Heart left ventricle (tissue), 16 donors: ENCODE data around the gene TXNRD2. TPM values are rescaled to one million over a fixed set of nuclear protein-coding genes. Genes with fewer than 3 reads are reported as not detected.

Experiments used
- ATAC-seq, 4 donors: fragments of 200-7000 bp; cut with Tn5 transposase; one replicate each; pipeline ENCODE4 v1.9.1; 2020 to 2022; ENCODE audit warnings: moderate library complexity in 4 of 4, mild to moderate bottlenecking in 3 of 4, moderate number of reproducible peaks in 1 of 4
- DNase-seq, 5 donors: peaks; one replicate each; pipeline ENCODE4 v3.0.0-alpha.2; 2020
- H3K27ac ChIP-seq, 12 donors: fragments of 200-600 bp; sonication (generic) in 4 of 12; one replicate each; pipeline versions ENCODE4 v1.5.0 to v1.8.0; 2016 to 2022; ENCODE audit warnings: mild to moderate bottlenecking in 2 of 12
- H3K27me3 ChIP-seq, 9 donors: fragments of 200-600 bp; sonication (generic) in 2 of 9; one replicate each; pipeline versions ENCODE4 v1.5.1 to v1.8.0; 2016 to 2022; ENCODE audit warnings: mild to moderate bottlenecking in 3 of 9
- H3K36me3 ChIP-seq, 9 donors: fragments of 200-600 bp; sonication (generic) in 2 of 9; one replicate each; pipeline versions ENCODE4 v1.5.0 to v1.8.0; 2018 to 2022; ENCODE audit warnings: mild to moderate bottlenecking in 2 of 9
- H3K4me1 ChIP-seq, 12 donors: fragments of 200-600 bp; sonication (generic) in 4 of 12; one replicate each; pipeline versions ENCODE4 v1.5.0 to v1.8.0; 2016 to 2022; ENCODE audit warnings: mild to moderate bottlenecking in 3 of 12
- H3K4me3 ChIP-seq, 12 donors: fragments of 200-600 bp; sonication (generic) in 4 of 12; one replicate each; pipeline versions ENCODE4 v1.5.0 to v1.8.0; 2017 to 2022; ENCODE audit warnings: mild to moderate bottlenecking in 9 of 12, moderate library complexity in 4 of 12
- H3K9me3 ChIP-seq, 12 donors: fragments of 200-600 bp; sonication (generic) in 4 of 12; one replicate each; pipeline versions ENCODE4 v1.5.0 to v1.8.0; 2016 to 2022; ENCODE audit warnings: mild to moderate bottlenecking in 1 of 12
- POLR2A ChIP-seq, 2 donors: fragments of 450-650 bp; IDR thresholded peaks; one replicate each; pipeline ENCODE4 v1.6.1; 2017; ENCODE audit warnings: antibody characterized with exemption in 2 of 2, mild to moderate bottlenecking in 2 of 2, moderate library complexity in 2 of 2
- WGBS, 4 donors: extraction: QIAGEN DNeasy Blood & Tissue Kit in 2 of 4; methylation state at CpG; one replicate each; pipeline versions ENCODE4 v1.1.5 to v1.1.7; 2013 to 2018; 5-methylcytosine and 5-hydroxymethylcytosine counted together
- intact Hi-C, 10 donors: fragments of 100-400 bp; cut with DNase I; formaldehyde crosslinking; loops; one replicate each; pipeline versions ENCODE4 v1.11.1 to v1.14.2; 2022
- polyA plus RNA-seq, 2 donors: library from polyadenylated mRNA; stranded (reverse); fragments of 200-250 nt; gene quantifications; one replicate each; pipeline ENCODE4 v1.2.3, GENCODE V29; 2013
- total RNA-seq, 9 donors: library from RNA; depleted of rRNA in 2 of 9; stranded (reverse); fragments of >200 nt in 2 of 9; fragmentation: NEBNext Ultra II Directional in 3 of 9; extraction: Animal tissue kit (Norgen Biotek cat#: 25700) in 3 of 9; gene quantifications; one replicate each; pipeline versions ENCODE4 v1.1.0 to v1.2.4, GENCODE V29; 2016 to 2023
- TF ChIP-seq, protein P1 (sequence below), 12 donors: fragments of 200-600 bp; sonication (generic) in 4 of 12; IDR thresholded peaks; one replicate each; pipeline versions ENCODE4 v1.5.0 to v1.8.0; 2018 to 2022; ENCODE audit warnings: antibody characterized with exemption in 12 of 12, mild to moderate bottlenecking in 5 of 12
- donor health status: ischemic (EF 13 %, LVEDD 7.1; RV severe dilation, severe dysfunction).
- donor health status: healthy with polysubstance abuse.
- donor health status: DM: no; HTN: yes; CAD: no.
- donor health status: DM: no; HTN: no; CAD: no.
- donor health status: ischemic (EF 25% LVEDD 6.9; RV normal size, moderate dysfunction).
- donor health status: ischemic (EF 25% LVEDD 5.7; RV mildly dilated, moderate dysfunction).
- donor health status: healthy.
- donor health status: DM: yes; HTN: yes; CAD: no.
- donor health status: ischemic (EF 35%, LVEDD 5.7; RV mildly dilated, moderate dysfunction).
- donor health status: nonischemic (EF 11% LVEDD 7.7; RV severe dilation, severe dysfunction).
- donor health status: DM: yes; HTN: yes; CAD: no.
- donor health status: PGD.
- donor health status: ischemic (EF 29% LVEDD 5.4; RV normal size, mild dysfunction).
- donor health status: nonischemic (EF 23%, LVEDD 6.1; RV moderate dilation, normal function).

TXNRD2 gene
- total and polyA plus RNA-seq, 11 donors: 23.4 to 60.2 (median 33.5) TPM

DNA sequence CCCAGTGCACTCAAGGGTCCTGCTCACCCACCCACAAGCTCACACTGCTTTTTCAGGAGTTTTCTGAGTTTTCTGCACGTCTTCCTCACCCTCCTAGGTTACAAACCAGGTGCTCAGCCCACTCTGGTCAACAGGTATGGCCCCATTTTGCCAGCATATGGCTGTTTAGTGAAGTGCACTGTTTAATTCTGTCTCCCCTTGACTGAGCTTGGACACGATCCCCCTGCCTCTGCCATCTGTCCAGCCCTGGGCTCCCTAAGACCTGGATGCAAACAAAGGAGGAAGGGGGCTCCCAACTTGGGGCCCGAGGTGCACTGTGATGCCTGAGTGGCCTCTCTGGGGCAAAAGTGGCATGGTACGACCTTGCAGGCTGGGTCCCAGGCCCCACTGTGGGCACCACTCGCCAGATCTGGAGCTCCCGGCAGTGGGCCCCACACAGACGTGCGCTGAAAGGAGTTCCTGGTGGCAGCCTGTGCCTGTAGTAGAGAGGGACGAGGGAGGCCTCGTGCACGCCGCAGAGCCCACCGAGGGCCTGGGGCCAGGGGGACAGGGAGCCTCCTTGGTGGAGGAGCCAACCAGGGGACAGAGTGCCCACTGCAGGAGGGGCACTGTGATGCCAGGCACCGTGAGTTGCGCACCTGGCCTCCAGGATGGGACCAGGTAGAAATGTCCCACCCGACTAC, 37.3 kb downstream of the TXNRD2 start:
- Histone ChIP-seq H3K36me3 (peaks cover 0 to 37% (median 10%) of the 10 kb centered on the region in 9 donors), H3K4me1 (no peaks in the 10 kb centered on the region), H3K9me3 (no peaks in the 10 kb centered on the region), H3K27me3 (no peaks in the 10 kb centered on the region), H3K27ac (no peak overlapping the region), H3K4me3 (no peak overlapping the region)
- TF ChIP-seq POLR2A (IDR thresholded peaks at IDR 0.05): no peak
- TF ChIP-seq, protein P1, sequence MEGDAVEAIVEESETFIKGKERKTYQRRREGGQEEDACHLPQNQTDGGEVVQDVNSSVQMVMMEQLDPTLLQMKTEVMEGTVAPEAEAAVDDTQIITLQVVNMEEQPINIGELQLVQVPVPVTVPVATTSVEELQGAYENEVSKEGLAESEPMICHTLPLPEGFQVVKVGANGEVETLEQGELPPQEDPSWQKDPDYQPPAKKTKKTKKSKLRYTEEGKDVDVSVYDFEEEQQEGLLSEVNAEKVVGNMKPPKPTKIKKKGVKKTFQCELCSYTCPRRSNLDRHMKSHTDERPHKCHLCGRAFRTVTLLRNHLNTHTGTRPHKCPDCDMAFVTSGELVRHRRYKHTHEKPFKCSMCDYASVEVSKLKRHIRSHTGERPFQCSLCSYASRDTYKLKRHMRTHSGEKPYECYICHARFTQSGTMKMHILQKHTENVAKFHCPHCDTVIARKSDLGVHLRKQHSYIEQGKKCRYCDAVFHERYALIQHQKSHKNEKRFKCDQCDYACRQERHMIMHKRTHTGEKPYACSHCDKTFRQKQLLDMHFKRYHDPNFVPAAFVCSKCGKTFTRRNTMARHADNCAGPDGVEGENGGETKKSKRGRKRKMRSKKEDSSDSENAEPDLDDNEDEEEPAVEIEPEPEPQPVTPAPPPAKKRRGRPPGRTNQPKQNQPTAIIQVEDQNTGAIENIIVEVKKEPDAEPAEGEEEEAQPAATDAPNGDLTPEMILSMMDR (IDR thresholded peaks at IDR 0.05): no peak
- intact Hi-C loops: no loop called here
- WGBS, 4 donors: 86 to 94% (median 89%) methylated on average over 14 to 16 of the region's 16 CpGs
- DNase-seq: no peak
- ATAC-seq: peak in 1 of 4 donors; percentile 30

GRCh38 chr22:19903513-19903912, 38.1 kb downstream of the TXNRD2 start:
- H3K36me3 ChIP-seq: peaks cover 0 to 39% (median 15%) of the 10 kb centered on the region in 9 donors
- TF ChIP-seq, protein P1 (IDR thresholded peaks at IDR 0.05): no peak
- no peak for TF ChIP-seq POLR2A (IDR thresholded peaks at IDR 0.05)
- 81 to 85% (median 84%) methylated on average over 10 to 12 of the region's 12 CpGs for WGBS, 4 donors
- ATAC-seq (no peak), DNase-seq (no peak)
- H3K9me3 ChIP-seq: no peaks in the 10 kb centered on the region
- no peaks in the 10 kb centered on the region for H3K27me3 ChIP-seq
- H3K4me3 ChIP-seq: no peak overlapping the region
- no peaks in the 10 kb centered on the region for H3K4me1 ChIP-seq
- H3K27ac ChIP-seq: no peak overlapping the region
- intact Hi-C loops: no loop called here

GRCh38 chr22:19903031-19903430, 38.6 kb downstream of the TXNRD2 start:
- no peaks in the 10 kb centered on the region for H3K9me3 ChIP-seq
- TF ChIP-seq, protein P1 (IDR thresholded peaks at IDR 0.05): no peak
- TF ChIP-seq POLR2A (IDR thresholded peaks at IDR 0.05): no peak
- no peaks in the 10 kb centered on the region for H3K27me3 ChIP-seq
- H3K27ac ChIP-seq: no peak overlapping the region
- no peak overlapping the region for H3K4me3 ChIP-seq
- H3K36me3 ChIP-seq: peaks cover 0 to 39% (median 17%) of the 10 kb centered on the region in 9 donors
- no peak for DNase-seq
- WGBS, 4 donors: 84 to 90% (median 87%) methylated on average over 9 of the region's 9 CpGs
- H3K4me1 ChIP-seq: no peaks in the 10 kb centered on the region
- intact Hi-C loops: no loop called here
- ATAC-seq: no peak

DNA sequence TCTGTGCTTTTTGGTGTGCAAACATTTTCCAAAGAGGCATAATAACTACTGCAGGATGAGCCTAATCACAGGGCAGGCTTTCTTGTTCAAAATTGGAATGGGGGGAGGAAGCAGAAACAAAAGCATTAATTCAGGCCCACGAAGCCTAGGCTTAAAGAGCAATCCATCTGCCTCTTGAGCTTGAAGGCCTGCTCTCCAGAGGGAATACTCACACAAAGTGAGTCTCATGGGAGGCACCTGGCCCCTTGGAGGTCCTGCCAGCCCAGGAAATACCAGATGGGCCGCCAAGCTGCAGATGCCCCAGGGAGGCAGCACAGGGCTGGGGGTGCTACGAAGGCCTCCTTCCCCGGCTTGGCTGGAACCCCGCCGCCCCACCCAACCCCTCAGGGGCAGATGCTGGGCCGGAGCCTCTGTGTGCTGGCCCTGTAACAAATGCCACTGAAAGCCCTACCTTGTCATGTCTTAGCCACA, 39.3 kb downstream of the TXNRD2 start:
- no peak for DNase-seq
- Histone ChIP-seq H3K9me3 (no peaks in the 10 kb centered on the region), H3K27me3 (no peaks in the 10 kb centered on the region), H3K36me3 (peaks cover 0 to 45% (median 23%) of the 10 kb centered on the region in 9 donors), H3K4me3 (no peak overlapping the region), H3K27ac (no peak overlapping the region), H3K4me1 (no peaks in the 10 kb centered on the region)
- 87 to 92% (median 89%) methylated on average over 7 of the region's 7 CpGs for WGBS, 4 donors
- TF ChIP-seq, protein P1 (IDR thresholded peaks at IDR 0.05): no peak
- TF ChIP-seq POLR2A (IDR thresholded peaks at IDR 0.05): no peak
- intact Hi-C loops: no loop called here
- no peak for ATAC-seq
